ENCODE results near the gene DEPDC7. TPM values are rescaled to one million over a fixed set of nuclear protein-coding genes. Genes with fewer than 3 reads are reported as not detected.

The DEPDC7 gene
- total and polyA plus RNA-seq, 9 of the 15 experiments (the other 6 are each of a cell fraction or from before 2014, with no cell fraction given), result 5.4 to 19.9 (median 12.0) TPM

- no peak overlapping the region for H3K4me2 ChIP-seq (ENCODE audit: insufficient read depth, low read length)
- H3K27ac ChIP-seq (ENCODE audit: extremely low read depth, low read depth, low read length), result no peak overlapping the region
- DNase-seq (ENCODE audit: extremely low read depth in 1 of 4, low spot score in 3 of 4), result no peak
- H3K9me1 ChIP-seq (ENCODE audit: control insufficient read depth, insufficient read depth, low read length), result no peaks in the 10 kb centered on the region
- TF ChIP-seq RBM14 (IDR thresholded peaks at IDR 0.05; ENCODE audit: borderline replicate concordance, insufficient read depth, low read depth, low read length), result no peak
- TF ChIP-seq CREB5 (CRISPR knock-in tag; IDR thresholded peaks at IDR 0.05), result no peak
- no peak for TF ChIP-seq MCM7 (IDR thresholded peaks at IDR 0.05)
- TF ChIP-seq MAFF (IDR thresholded peaks at IDR 0.05; ENCODE audit: low read length), result peak; percentile 48
- peak; percentile 33; the same call in 1 of the 2 replicates for TF ChIP-seq MAFK (IDR thresholded peaks at IDR 0.05; ENCODE audit: low read length)
- TF ChIP-seq PURB (CRISPR knock-in tag; IDR thresholded peaks at IDR 0.05; ENCODE audit: low read depth), result no peak
- TF ChIP-seq ZFP91 (CRISPR knock-in tag; IDR thresholded peaks at IDR 0.05), result no peak
- TF ChIP-seq POU5F1 (IDR thresholded peaks at IDR 0.05; ENCODE audit: borderline replicate concordance, low read depth, low read length, partially characterized antibody), result no peak
- no peak for TF ChIP-seq NELFE (IDR thresholded peaks at IDR 0.05; ENCODE audit: insufficient read depth, insufficient read length)
- TF ChIP-seq ZNF551 (CRISPR knock-in tag; IDR thresholded peaks at IDR 0.05), result no peak
- peak; percentile 89 for TF ChIP-seq ZNF316 (IDR thresholded peaks at IDR 0.05)
- no peak for TF ChIP-seq PYGO2 (tag; IDR thresholded peaks at IDR 0.05)
- TF ChIP-seq PHF8 (IDR thresholded peaks at IDR 0.05; ENCODE audit: borderline replicate concordance, low read length), result no peak
- peak; percentile 81 for TF ChIP-seq MAFG (tag; conservative IDR thresholded peaks at IDR 0.05)
- TF ChIP-seq ZBTB34 (CRISPR knock-in tag; IDR thresholded peaks at IDR 0.05), result no peak
- no peak for TF ChIP-seq HDGF (IDR thresholded peaks at IDR 0.05)
- TF ChIP-seq C11orf30 (IDR thresholded peaks at IDR 0.05; ENCODE audit: low read depth), result peak; percentile 69
- no peaks in the 10 kb centered on the region for H3K36me3 ChIP-seq (ENCODE audit: control insufficient read depth, insufficient read depth, low read length)
- no peaks in the 10 kb centered on the region for H4K20me1 ChIP-seq (replicated peaks; ENCODE audit: control insufficient read depth, insufficient read depth, low read length)
- 0 out of 2 replicates have a peak, but pooled peaks cover 2% of the 10 kb centered on the region for H3K9me3 ChIP-seq (replicated peaks; ENCODE audit: control insufficient read depth, insufficient read depth, low read depth, low read length)
- no peak overlapping the region for H2AFZ ChIP-seq (ENCODE audit: low read depth, low read length)
- no TSS peak for BruUV-seq (replicated peaks)
- 2% methylated on average over 3 of the region's 3 CpGs for WGBS (ENCODE audit: insufficient coverage, low coverage, missing lambda C conversion rate)
- no peaks in the 10 kb centered on the region for H3K79me2 ChIP-seq (ENCODE audit: control insufficient read depth, insufficient read depth, low read length)
- CTCF ChIA-PET (ENCODE audit: low intra/inter-chr PET ratio), result no interaction called here
- no peak overlapping the region for H3K4me3 ChIP-seq
- ATAC-seq, result no peak
- POLR2A ChIA-PET, result no interaction called here
- peaks cover 0 to 8% of the 10 kb centered on the region in 2 experiments; a peak in 3 of 5 replicates for H3K27me3 ChIP-seq (ENCODE audit: control insufficient read depth in 2 of 2, insufficient read depth in 2 of 2, low read length in 2 of 2)
- in situ Hi-C loops (cut with MboI), result no loop called here
- no peak for FAIRE-seq
- H3K9ac ChIP-seq (ENCODE audit: insufficient read depth in 1 of 2, low read depth in 2 of 2, low read length in 2 of 2), result no peak overlapping the region
- no peaks in the 10 kb centered on the region for H3K4me1 ChIP-seq (replicated peaks in 1 of 2; ENCODE audit: control insufficient read depth in 2 of 2, insufficient read depth in 2 of 2, low read length in 2 of 2)
- intact Hi-C loops (cut with micrococcal nuclease), result no loop called here
Measured at GRCh38 chr11:32991427-32991826, 24.3 kb upstream of the DEPDC7 start.
